ENCODE results near the gene OBP2B. TPM values are rescaled to one million over a fixed set of nuclear protein-coding genes. Genes with fewer than 3 reads are reported as not detected.

OBP2B gene
- total RNA-seq, 1 donor from 2014 or later, result not detected

DNA sequence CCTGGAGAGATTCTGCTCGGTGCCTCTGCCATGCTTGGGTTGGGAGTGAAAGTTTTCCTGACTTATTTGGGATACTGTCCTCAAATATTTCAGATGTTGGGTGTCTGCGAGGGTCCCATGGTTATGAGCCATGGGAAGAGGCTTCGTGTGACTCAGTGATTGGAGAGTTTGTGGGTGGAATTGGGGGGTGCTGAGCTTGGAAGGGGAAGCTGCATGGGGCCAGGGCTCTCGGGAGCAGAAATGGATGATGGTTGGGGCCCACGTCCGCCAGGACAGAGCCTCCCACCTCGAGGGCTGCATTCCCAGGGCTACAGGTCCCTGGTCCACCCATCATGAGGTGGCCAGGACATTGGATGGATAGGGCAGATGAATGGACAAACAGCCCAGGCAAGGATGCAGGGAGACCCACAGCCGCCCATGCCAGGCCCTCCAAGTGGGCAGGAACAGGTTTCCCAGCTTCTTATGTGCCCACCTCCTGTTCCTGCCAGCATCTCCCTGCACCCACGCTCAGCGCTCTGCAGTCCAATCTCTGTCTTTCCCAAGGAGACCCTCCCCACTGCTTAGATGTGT, 5.5 kb downstream of the OBP2B start:
- intact Hi-C loops (cut with micrococcal nuclease), result no loop called here
- Histone ChIP-seq H3K27ac (replicated peaks) (no peak overlapping the region), H3K4me3 (no peak overlapping the region), H3K36me3 (no peaks in the 10 kb centered on the region), H3K27me3 (ENCODE audit: low read depth) (peaks cover 83% of the 10 kb centered on the region), H3K4me1 (no peaks in the 10 kb centered on the region), H3K9me3 (replicated peaks) (no peaks in the 10 kb centered on the region)
- TF ChIP-seq, protein P1, sequence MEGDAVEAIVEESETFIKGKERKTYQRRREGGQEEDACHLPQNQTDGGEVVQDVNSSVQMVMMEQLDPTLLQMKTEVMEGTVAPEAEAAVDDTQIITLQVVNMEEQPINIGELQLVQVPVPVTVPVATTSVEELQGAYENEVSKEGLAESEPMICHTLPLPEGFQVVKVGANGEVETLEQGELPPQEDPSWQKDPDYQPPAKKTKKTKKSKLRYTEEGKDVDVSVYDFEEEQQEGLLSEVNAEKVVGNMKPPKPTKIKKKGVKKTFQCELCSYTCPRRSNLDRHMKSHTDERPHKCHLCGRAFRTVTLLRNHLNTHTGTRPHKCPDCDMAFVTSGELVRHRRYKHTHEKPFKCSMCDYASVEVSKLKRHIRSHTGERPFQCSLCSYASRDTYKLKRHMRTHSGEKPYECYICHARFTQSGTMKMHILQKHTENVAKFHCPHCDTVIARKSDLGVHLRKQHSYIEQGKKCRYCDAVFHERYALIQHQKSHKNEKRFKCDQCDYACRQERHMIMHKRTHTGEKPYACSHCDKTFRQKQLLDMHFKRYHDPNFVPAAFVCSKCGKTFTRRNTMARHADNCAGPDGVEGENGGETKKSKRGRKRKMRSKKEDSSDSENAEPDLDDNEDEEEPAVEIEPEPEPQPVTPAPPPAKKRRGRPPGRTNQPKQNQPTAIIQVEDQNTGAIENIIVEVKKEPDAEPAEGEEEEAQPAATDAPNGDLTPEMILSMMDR (IDR thresholded peaks at IDR 0.05; ENCODE audit: borderline replicate concordance), result no peak
- DNase-seq, result no peak

DNA sequence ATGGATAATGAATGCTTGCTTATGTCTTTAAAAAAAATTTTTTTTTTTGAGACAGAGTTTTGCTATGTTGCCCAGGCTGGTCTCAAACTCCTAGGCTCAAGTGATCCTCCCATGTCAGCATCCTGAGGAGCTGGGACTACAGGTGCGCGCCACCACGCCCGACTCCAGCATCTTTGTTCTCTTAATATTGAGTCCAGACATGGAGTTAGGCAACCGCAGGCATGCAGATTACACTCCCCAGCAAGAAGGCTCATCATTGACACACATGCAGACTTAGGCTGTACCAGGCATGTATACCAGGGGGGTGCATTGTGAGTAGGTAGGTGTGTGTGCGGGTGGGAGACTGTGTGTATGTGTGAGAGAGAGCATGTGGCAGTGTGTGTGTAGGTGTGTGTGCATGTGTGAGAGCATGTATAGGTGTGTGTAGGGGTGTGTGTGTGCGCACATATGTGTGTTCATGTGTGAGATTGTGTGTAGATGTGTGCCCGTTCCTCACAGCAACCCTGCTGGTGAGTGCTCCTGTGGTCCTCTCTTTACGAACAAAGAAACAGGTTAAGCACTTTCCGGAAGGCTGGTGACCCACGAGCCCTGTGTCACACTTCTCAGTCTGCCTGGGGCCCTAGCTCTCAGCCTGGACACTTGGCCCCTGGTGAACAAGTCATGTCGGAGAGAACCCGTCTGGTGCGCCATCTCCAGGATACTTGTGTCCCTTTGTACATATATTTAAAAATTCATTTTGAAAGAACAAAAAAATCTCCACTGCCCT, 6.2 kb downstream of the OBP2B start:
- H3K27me3 ChIP-seq (ENCODE audit: low read depth), result peaks cover 83% of the 10 kb centered on the region
- no peaks in the 10 kb centered on the region for H3K36me3 ChIP-seq
- TF ChIP-seq, protein P1 (IDR thresholded peaks at IDR 0.05; ENCODE audit: borderline replicate concordance), result no peak

DNA sequence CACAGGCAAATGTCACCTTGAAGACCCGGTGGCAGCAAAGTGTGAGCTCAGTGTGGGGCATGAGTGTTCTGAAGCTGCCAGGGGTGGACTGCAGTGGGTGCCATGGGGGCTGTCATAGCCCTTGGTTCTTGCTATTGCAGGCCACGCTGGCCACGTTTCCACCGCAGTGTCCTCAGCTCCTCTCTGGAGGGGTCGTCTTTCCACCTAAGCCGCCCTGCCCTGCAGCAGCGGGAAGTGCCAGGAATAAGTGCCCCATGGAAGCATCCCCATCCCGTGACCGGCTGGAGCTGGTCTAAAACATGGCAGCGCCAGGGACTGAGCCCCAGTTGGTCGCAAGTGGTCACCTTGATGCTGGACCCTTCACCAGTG, 6.9 kb downstream of the OBP2B start:
- DNase-seq, result no peak
- TF ChIP-seq, protein P1 (IDR thresholded peaks at IDR 0.05; ENCODE audit: borderline replicate concordance), result no peak
- no peaks in the 10 kb centered on the region for H3K36me3 ChIP-seq
- intact Hi-C loops (cut with micrococcal nuclease), result no loop called here
- no peaks in the 10 kb centered on the region for H3K4me1 ChIP-seq
- no peak overlapping the region for H3K4me3 ChIP-seq
- peaks cover 79% of the 10 kb centered on the region for H3K27me3 ChIP-seq (ENCODE audit: low read depth)
- no peak overlapping the region for H3K27ac ChIP-seq (replicated peaks)
- H3K9me3 ChIP-seq (replicated peaks), result no peaks in the 10 kb centered on the region

More for the DNA sequence above, 6.2 kb downstream of the OBP2B start:
- DNase-seq, result no peak
- H3K4me1 ChIP-seq, result no peaks in the 10 kb centered on the region
- no peak overlapping the region for H3K27ac ChIP-seq (replicated peaks)
- no peak overlapping the region for H3K4me3 ChIP-seq
- intact Hi-C loops (cut with micrococcal nuclease), result no loop called here
- no peaks in the 10 kb centered on the region for H3K9me3 ChIP-seq (replicated peaks)

DNA sequence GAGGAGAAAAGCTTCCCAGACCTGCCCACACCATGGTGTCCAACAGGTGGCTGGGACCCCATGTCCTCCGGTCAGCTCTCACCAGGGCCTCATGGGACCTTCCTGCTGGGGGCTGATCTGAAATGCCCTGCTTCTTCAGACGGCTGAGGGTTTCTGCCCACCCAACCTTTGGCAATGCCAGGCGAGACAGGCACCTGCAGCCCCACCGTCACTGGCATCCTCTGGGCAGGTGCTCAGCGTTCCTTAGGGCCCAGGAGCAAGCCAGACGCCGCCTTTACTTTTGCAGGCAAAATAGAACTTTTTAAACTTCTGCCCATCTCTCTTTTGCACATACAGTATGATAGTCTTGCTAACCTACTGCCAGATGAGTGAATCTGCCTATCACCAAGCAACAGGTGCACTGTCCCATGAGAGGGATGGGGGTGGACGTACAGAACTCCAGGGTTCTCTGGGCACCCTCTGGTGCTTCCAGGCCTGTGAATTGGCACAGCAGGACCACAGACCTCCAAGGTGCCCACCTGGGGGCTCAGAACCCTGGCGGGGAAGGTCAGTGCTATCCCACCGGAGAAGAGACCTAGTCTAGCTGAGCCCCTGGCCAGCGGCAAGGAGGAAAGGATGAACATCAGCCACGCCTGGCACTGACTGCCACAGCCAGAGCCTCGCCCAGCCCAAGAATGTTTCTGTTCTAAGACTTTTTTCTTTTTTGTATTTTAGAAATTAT, 7.5 kb downstream of the OBP2B start:
- H3K27me3 ChIP-seq (ENCODE audit: low read depth), result peaks cover 76% of the 10 kb centered on the region
- TF ChIP-seq, protein P1 (IDR thresholded peaks at IDR 0.05; ENCODE audit: borderline replicate concordance), result no peak
- H3K4me1 ChIP-seq, result no peaks in the 10 kb centered on the region
- no peaks in the 10 kb centered on the region for H3K9me3 ChIP-seq (replicated peaks)
- intact Hi-C loops (cut with micrococcal nuclease), result no loop called here
- no peak overlapping the region for H3K27ac ChIP-seq (replicated peaks)
- no peak overlapping the region for H3K4me3 ChIP-seq
- DNase-seq, result no peak
- no peaks in the 10 kb centered on the region for H3K36me3 ChIP-seq

DNA sequence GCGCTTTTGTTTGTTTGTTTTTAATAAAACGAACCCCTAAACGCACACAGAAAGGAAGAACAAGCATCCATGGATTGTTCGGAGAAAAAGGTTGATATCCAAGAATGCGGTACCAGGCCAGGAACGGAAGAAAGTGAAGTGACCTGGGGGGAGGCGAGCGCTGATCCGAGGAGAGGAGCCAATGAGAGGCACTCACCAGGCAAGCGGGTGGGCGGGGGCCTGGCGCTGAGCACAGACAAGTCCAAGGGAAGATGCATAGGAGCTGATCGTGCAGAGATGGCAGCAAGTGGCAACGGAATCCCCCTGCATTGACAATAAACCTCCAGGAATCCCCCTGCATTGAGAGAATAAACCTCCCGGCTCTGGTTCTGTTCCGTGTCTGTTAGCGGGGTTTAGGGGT, 8.4 kb downstream of the OBP2B start:
- TF ChIP-seq, protein P1 (IDR thresholded peaks at IDR 0.05; ENCODE audit: borderline replicate concordance), result no peak
- no peaks in the 10 kb centered on the region for H3K9me3 ChIP-seq (replicated peaks)
- no peak overlapping the region for H3K4me3 ChIP-seq
- H3K27ac ChIP-seq (replicated peaks), result no peak overlapping the region
- intact Hi-C loops (cut with micrococcal nuclease), result no loop called here
- no peaks in the 10 kb centered on the region for H3K4me1 ChIP-seq
- no peak for DNase-seq
- H3K36me3 ChIP-seq, result no peaks in the 10 kb centered on the region
- H3K27me3 ChIP-seq (ENCODE audit: low read depth), result peaks cover 73% of the 10 kb centered on the region
